ENCODE data around the gene GNG2.

The GNG2 gene

DNA sequence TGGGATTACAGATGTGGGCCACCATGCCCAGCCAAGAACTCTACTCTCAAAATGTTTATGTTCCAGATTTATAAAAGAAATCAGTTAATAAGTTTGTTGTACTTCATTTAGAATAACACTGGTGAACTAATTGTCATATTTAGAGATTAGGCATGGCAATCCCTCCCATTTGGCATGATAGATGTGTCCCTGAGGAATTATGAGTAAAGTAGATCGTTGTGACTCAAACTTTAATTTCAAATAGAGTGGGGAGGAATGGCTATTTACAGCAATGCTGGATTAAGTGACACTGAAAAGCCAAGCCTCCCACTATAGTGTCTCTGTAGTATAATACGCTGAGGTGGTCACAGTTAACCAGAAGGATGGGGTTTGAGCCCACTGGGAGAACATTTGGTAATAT is 89.6 kb downstream of the GNG2 start:
- DNase-seq: no peak

GRCh38 chr14:51951656-51952055 is 91.2 kb downstream of the GNG2 start:
- no peak for DNase-seq

GRCh38 chr14:51954031-51954430 is 93.6 kb downstream of the GNG2 start:
- no peak for DNase-seq

GRCh38 chr14:51954657-51955056 is 94.2 kb downstream of the GNG2 start:
- DNase-seq: no peak

GRCh38 chr14:51957950-51958349 is 97.5 kb downstream of the GNG2 start:
- DNase-seq: no peak

DNA sequence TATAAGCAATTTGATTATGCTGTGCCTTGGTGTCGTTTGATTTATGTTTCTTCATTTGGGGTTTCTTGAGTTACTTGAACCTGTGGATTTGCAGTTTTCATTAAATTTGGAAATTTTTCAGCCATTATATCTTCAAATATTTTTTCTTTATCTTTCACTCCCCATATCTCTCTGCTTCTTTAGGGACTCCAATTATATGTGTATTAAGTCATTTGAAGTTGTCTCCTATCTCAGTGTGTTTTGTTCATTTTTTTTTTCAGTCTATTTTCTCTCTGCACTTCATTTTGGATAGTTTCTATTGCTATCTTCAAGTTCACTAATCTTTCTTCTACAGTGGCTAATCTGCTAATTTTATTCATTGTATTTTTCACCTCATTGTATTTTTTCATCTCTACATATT is 99.5 kb downstream of the GNG2 start:
- no peak for DNase-seq

- no peak for DNase-seq
These were observed 100.5 kb downstream of the GNG2 start for GRCh38 chr14:51960866-51961265.

DNA sequence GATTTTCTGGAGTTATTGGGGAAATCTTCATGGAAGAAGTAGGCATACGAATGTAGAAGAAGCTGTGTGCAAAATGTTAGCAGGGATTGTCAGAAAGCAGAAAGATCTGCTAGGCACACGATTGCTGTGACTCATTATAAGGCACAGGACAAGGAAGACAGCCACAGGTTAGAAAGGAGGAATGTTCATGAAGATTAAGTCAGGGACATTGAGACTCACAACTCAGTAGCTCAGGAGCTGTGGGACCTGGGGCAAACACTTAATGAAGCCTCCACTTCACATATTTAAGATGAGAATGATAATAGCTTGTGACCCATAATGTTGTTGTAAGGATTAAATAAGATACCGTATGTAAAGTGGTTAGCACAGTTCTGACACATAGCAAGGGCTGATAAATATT is 102.3 kb downstream of the GNG2 start:
- DNase-seq: no peak

GRCh38 chr14:51963286-51963685 is 102.9 kb downstream of the GNG2 start:
- no peak for DNase-seq

DNA sequence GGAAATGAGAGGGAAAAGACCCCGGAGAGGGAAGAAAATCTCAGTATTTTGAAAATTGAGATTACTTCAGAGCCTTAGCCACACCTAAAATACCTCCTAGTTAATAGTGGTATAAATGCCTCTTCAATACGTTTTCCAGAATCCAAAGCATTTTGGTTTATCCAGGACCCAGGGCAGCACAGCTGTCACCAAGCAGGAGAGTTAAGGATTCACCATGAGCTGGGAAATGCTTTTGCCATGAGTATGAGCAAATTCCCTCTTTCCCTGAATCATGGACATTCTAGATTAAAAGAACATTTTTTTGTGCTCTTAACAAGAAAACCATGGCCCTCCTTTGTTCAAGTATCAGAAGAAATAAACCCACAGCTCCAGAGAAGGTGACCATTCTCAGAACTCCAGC is 107.1 kb downstream of the GNG2 start:
- no peak for DNase-seq

DNA sequence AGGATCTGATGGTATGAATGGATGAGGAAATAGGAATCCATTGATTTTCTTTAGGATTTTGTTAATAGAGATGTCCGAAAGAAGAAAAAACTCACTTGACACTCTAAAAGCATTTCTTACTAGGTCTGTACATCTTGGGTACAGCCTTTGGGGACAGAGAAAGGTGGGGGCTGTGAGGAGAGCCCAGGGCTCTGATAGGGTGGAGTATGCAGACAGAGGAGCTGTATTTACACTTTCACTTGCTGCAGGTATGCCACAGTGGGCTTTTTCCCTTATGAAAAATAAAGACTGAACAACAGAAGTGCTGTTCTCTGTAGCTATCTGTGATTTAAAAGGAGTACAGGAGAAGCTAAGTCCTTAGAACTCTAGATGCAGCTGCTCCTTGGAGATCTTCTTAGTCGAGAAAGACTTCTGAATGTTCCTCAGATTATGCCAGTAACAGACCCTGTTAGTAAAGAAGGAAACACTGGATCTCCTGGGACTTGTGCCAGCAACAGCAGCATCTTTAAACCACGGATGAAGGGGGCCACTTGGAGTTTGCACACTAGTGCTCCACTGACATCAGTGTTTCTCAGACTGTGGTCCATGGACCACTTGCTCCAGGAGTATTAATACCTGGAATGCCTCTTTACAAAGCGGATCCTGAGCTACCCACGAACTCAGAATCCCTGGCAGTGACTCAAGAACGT is 109.6 kb downstream of the GNG2 start:
- DNase-seq: no peak

DNA sequence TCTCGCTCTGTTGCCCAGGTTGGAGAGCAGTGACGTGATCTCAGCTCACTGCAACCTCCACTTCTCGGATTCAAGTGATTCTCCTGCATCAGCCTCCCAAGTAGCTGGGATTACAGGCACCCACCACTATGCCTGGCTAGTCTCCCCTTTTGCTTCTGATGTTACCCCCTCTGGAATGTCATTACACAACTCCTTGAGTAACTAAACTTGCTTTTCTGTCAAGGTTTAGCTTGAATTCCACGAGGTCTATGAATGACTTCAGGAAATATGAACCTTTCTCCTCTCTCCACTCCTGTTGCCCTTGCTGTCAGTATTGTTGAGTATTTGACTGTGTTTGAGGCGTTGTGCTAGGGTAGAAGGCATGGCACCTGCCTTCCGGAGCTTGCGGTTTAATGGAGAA is 112.2 kb downstream of the GNG2 start:
- no peak for DNase-seq

- no peak for DNase-seq
These were observed 116.7 kb downstream of the GNG2 start for GRCh38 chr14:51977075-51977474.

DNA sequence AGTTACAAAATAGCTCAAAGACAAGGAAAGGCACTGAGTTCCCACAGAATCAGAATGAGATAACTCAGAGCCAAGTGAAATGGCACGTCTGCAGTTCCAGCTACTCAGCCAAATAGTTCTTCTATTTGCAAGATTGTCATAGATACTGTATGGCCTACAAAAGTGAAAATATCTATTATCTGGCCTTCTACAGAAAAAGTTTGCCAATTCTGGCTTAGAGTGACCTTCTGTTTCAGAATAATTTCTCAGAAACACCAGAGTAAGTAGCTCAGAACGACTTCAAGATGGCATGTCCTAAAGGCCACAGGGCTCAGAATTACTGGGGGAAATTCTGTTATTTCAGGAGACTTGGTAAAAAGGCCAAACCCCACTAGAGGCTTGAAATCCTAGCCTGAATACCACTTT is 118.3 kb downstream of the GNG2 start:
- DNase-seq: no peak

- peak; percentile 52 for DNase-seq
These were observed 118.8 kb downstream of the GNG2 start for GRCh38 chr14:51979088-51979709.

- no peak for DNase-seq
These were observed 120.9 kb downstream of the GNG2 start for GRCh38 chr14:51981218-51981854.

GRCh38 chr14:51988221-51988620 is 127.8 kb downstream of the GNG2 start:
- DNase-seq: no peak

- peak; percentile 88 for DNase-seq
These were observed 129.2 kb downstream of the GNG2 start, which contains the start of gene RTRAF for GRCh38 chr14:51989293-51990234. Gene RTRAF, plus strand, starts transcription at chr14:51989546. Its CDS starts 94 bp downstream, at chr14:51989640.

DNA sequence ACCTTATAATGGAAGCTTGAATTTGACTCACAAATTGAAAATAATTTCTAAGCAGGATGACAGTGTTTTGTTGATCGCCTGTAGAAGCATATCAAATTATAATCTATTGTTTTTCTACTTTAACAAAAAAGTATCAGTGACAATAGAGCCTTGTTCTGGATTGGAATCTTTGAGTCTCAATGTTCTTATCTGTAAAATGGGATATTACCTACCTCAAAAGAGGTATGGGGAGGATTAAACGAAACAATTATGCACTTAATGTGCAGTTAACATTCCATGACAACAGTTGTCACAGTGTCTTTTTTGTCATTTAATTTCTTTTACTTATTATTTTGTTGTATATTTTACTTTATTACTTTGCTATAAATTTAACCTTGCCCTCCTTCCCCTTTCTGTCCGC is 130.1 kb downstream of the GNG2 start:
- no peak for DNase-seq

DNA sequence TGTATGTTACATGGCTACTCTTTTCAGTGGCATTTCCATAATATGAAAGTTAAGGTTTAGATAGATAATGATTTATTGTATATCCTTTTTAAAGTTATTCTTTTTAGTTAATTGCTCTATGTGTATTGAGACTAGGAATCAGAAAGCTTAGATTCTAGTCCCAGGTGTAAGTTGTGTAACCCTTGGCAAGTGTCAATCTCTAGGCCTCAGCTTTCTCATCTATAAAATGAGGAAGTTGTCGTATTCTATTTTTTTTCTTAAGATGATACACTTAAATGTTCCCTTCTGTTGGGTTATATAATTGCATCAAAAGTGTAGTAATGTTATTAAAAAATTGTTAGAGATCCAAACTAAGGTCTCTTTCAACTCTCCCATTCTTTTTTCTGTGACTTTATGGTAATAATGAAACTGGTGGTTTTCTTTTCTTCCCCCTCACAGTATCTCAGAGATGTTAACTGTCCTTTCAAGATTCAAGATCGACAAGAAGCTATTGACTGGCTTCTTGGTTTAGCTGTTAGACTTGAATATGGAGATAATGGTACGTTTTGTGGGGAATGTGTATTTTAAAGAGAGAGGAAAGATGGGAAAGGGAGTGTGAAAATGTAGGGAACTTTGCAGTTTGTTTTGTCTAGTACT is 133.0 kb downstream of the GNG2 start:
- DNase-seq: no peak

GRCh38 chr14:51996148-51996746 is 135.8 kb downstream of the GNG2 start:
- no peak for DNase-seq

- DNase-seq: no peak
These were observed 137.9 kb downstream of the GNG2 start for GRCh38 chr14:51998348-51998747.

All from T1000 (cell line).